SK-N-SH treated with all-trans-retinoic acid at 6 μM for 48 hours (cell line): ENCODE measurements around the gene TRA2A.

ENCODE experiments used
- PATZ1 ChIP-seq: fragments of 250-450 bp; sonication (Bioruptor Pico); IDR thresholded peaks from 2 replicates; pipeline ENCODE4 v1.8.0; 2020; ENCODE audit warnings: mild to moderate bottlenecking, moderate library complexity, borderline replicate concordance
- ZNF8 ChIP-seq: fragments of 450-650 bp; formaldehyde crosslinking; IDR thresholded peaks from 2 replicates; pipeline ENCODE4 v1.5.0; 2020; ENCODE audit warnings: mild to moderate bottlenecking, moderate library complexity

GRCh38 chr7:23462846-23463245 is 68.9 kb downstream of the TRA2A start:
- TF ChIP-seq ZNF8 (CRISPR knock-in tag) (no peak), PATZ1 (no peak)
